OCI-LY7 (cell line): ENCODE results near the gene TARS3. TPM values are rescaled to one million over a fixed set of nuclear protein-coding genes. Genes with fewer than 3 reads are reported as not detected.

Experiments used
- BruUV-seq: library from RNA; stranded (reverse); fragments of 400-500 nt; replicated peaks from 2 replicates; lab custom pipeline; 2021; lab: Mats Ljungman, UMichigan
- CTCF ChIA-PET: fragments of 300-600 bp; sonication (Branson Sonifier 250); formaldehyde crosslinking; loops from one replicate; lab custom pipeline; 2022; ENCODE audit warnings: antibody characterized with exemption; ENCODE audit not compliant: unreplicated experiment; lab: Charles Lee
- POLR2A ChIA-PET: fragments of 300-600 bp; sonication (Branson Sonifier 250); formaldehyde crosslinking; loops from one replicate; lab custom pipeline; 2022; ENCODE audit warnings: antibody characterized with exemption; lab: Charles Lee
- DNase-seq: peaks from one replicate; pipeline ENCODE4 v3.0.0-alpha.2; 2015; ENCODE audit warnings: low spot score
- H2AFZ ChIP-seq: fragments of 200-600 bp; sonication (generic), shearing (Covaris generic); 2 replicates; pipeline ENCODE4 v1.6.1; 2014; ENCODE audit warnings: mild to moderate bottlenecking, antibody characterized with exemption, low read length, moderate library complexity
- H3K27ac ChIP-seq: fragments of 200-600 bp; sonication (generic); 2 replicates; pipeline ENCODE4 v1.5.1; 2014; ENCODE audit warnings: mixed run types, low read depth, mild to moderate bottlenecking, moderate library complexity, low read length, inconsistent platforms; ENCODE audit not compliant: poor library complexity, severe bottlenecking
- H3K36me3 ChIP-seq: fragments of 200-600 bp; sonication (generic); 2 replicates; pipeline ENCODE4 v1.6.1; 2014; ENCODE audit warnings: mild to moderate bottlenecking, antibody characterized with exemption, low read length, moderate library complexity, mixed read lengths; ENCODE audit not compliant: insufficient read depth
- H3K4me1 ChIP-seq: fragments of 200-600 bp; sonication (generic); 2 replicates; pipeline ENCODE4 v1.5.1; 2014; ENCODE audit warnings: mild to moderate bottlenecking, low read length; ENCODE audit not compliant: insufficient read depth, poor library complexity, severe bottlenecking
- H3K4me2 ChIP-seq: fragments of 200-600 bp; sonication (generic); 2 replicates; pipeline ENCODE4 v1.6.1; 2014; ENCODE audit warnings: mild to moderate bottlenecking, low read length
- H3K4me3 ChIP-seq: fragments of 200-600 bp; sonication (generic); 2 replicates; pipeline ENCODE4 v1.5.1; 2014; ENCODE audit warnings: mild to moderate bottlenecking, low read depth, low read length; ENCODE audit not compliant: poor library complexity, severe bottlenecking
- H3K79me2 ChIP-seq: fragments of 200-600 bp; sonication (generic); 2 replicates; pipeline ENCODE4 v1.6.1; 2016; ENCODE audit warnings: low read depth, mild to moderate bottlenecking, low read length, moderate library complexity, mixed read lengths; ENCODE audit not compliant: insufficient read depth
- H3K9me2 ChIP-seq: fragments of 200-600 bp; sonication (generic); 2 replicates; pipeline ENCODE4 v1.6.1; 2016; ENCODE audit warnings: mild to moderate bottlenecking, low read length, mixed read lengths; ENCODE audit not compliant: insufficient read depth
- H3K9me3 ChIP-seq: fragments of 200-600 bp; sonication (generic); 2 replicates; pipeline ENCODE4 v1.6.1; 2014; ENCODE audit warnings: mild to moderate bottlenecking, mixed run types, low read length, mixed read lengths
- H4K20me1 ChIP-seq: fragments of 200-600 bp; sonication (generic); 2 replicates; pipeline ENCODE4 v1.6.1; 2014; ENCODE audit warnings: mild to moderate bottlenecking, antibody characterized with exemption, low read length, moderate library complexity, mixed read lengths; ENCODE audit not compliant: insufficient read depth
- EZH2phosphoT487 ChIP-seq: fragments of 200-600 bp; sonication (generic); IDR thresholded peaks from 2 replicates; pipeline ENCODE4 v1.6.1; 2018; ENCODE audit warnings: low read depth, borderline replicate concordance, mild to moderate bottlenecking, mixed run types, antibody characterized with exemption, low read length, moderate library complexity, mixed read lengths
- intact Hi-C: fragments of 100-400 bp; cut with micrococcal nuclease; formaldehyde crosslinking; loops from one replicate; pipeline ENCODE4 v1.10.0; 2022; ENCODE audit not compliant: unreplicated experiment
- small RNA-seq: library from RNA; depleted of rRNA; stranded (forward); fragments of <200 nt; gene quantifications from one replicate; pipeline ENCODE3, GENCODE V24; 2014
- total RNA-seq, 2 experiments: library from RNA; depleted of rRNA in 1 of 2; stranded (reverse); fragments of >200 nt in 1 of 2; shearing (Covaris generic) in 1 of 2; gene quantifications; 2 replicates each; pipeline ENCODE4 v1.2.3, GENCODE V29; 2014 to 2022
- TF ChIP-seq, protein P1 (sequence below): fragments of 200-600 bp; sonication (generic); conservative IDR thresholded peaks from 2 replicates; pipeline ENCODE4 v1.5.1; 2014; ENCODE audit warnings: mild to moderate bottlenecking, antibody characterized with exemption, low read length, moderate library complexity, mixed read lengths

Gene TARS3
- total RNA-seq, 2 experiments from 2014 or later: 7.1 to 11.0 TPM

DNA sequence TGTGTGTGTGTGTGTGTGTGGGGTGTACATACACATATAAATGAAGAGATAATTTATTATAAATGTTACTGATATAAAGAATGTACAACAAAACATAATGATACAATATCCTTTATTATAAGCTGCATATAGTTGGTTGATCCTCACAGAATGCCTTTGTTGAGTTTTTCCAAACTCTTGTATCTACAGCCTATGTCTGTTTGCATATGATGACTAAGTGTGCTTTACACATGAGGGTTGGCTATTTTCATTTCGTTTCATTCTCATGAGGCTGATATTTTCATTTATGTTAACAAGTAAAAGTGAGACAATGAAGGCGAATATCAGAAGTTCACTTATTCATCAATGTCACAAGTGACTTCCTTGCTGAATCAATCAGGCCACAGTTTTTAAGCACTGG is 117.2 kb downstream of the TARS3 start:
- Histone ChIP-seq H2AFZ (no peak overlapping the region), H3K4me2 (no peak overlapping the region), H3K9me2 (no peaks in the 10 kb centered on the region), H3K4me3 (no peak overlapping the region), H3K4me1 (no peaks in the 10 kb centered on the region), H3K36me3 (no peaks in the 10 kb centered on the region), H3K79me2 (no peaks in the 10 kb centered on the region), H4K20me1 (no peaks in the 10 kb centered on the region), H3K27ac (no peak overlapping the region), H3K9me3 (no peaks in the 10 kb centered on the region)
- no peak for DNase-seq
- no TSS peak for BruUV-seq
- TF ChIP-seq, protein P1, sequence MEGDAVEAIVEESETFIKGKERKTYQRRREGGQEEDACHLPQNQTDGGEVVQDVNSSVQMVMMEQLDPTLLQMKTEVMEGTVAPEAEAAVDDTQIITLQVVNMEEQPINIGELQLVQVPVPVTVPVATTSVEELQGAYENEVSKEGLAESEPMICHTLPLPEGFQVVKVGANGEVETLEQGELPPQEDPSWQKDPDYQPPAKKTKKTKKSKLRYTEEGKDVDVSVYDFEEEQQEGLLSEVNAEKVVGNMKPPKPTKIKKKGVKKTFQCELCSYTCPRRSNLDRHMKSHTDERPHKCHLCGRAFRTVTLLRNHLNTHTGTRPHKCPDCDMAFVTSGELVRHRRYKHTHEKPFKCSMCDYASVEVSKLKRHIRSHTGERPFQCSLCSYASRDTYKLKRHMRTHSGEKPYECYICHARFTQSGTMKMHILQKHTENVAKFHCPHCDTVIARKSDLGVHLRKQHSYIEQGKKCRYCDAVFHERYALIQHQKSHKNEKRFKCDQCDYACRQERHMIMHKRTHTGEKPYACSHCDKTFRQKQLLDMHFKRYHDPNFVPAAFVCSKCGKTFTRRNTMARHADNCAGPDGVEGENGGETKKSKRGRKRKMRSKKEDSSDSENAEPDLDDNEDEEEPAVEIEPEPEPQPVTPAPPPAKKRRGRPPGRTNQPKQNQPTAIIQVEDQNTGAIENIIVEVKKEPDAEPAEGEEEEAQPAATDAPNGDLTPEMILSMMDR: no peak
- TF ChIP-seq EZH2phosphoT487: no peak
- POLR2A ChIA-PET: no interaction called here
- intact Hi-C loops: no loop called here
- CTCF ChIA-PET: no interaction called here

GRCh38 chr15:101604124-101604874 is 120.0 kb downstream of the TARS3 start:
- H3K79me2 ChIP-seq: no peaks in the 10 kb centered on the region
- TF ChIP-seq, protein P1: no peak
- no peak for TF ChIP-seq EZH2phosphoT487
- intact Hi-C loops: no loop called here
- H3K4me2 ChIP-seq: no peak overlapping the region
- no peaks in the 10 kb centered on the region for H3K9me3 ChIP-seq
- ChIA-PET POLR2A (no interaction called here), CTCF (no interaction called here)
- no peaks in the 10 kb centered on the region for H3K9me2 ChIP-seq
- H4K20me1 ChIP-seq: no peaks in the 10 kb centered on the region
- no peak overlapping the region for H3K27ac ChIP-seq
- no TSS peak for BruUV-seq
- no peaks in the 10 kb centered on the region for H3K36me3 ChIP-seq
- no peak overlapping the region for H3K4me3 ChIP-seq
- H3K4me1 ChIP-seq: no peaks in the 10 kb centered on the region
- no peak overlapping the region for H2AFZ ChIP-seq
- no peak for DNase-seq

Small RNA genes within 50 kb of the gene (small RNA-seq; reads per million reads assigned to genes)
- gene RN7SL209P: not detected
- gene RNU6-807P: not detected

Other genes starting within 250 kb of the TARS3 start
- gene PCSK6, start 234.8 kb downstream of the TARS3 start, total RNA-seq (2014; rRNA removed; shearing (Covaris generic)): not detected in 2 replicates
- 0.57 TPM in 1 of 2 replicates, not detected in the other for gene PCSK6, start 234.8 kb downstream of the TARS3 start, total RNA-seq (2022)
- 28.2 and 39.0 TPM in 2 replicates for gene TM2D3, start 72.1 kb downstream of the TARS3 start, total RNA-seq (2014; rRNA removed; shearing (Covaris generic))
- 33.6 and 40.5 TPM in 2 replicates for gene TM2D3, start 72.1 kb downstream of the TARS3 start, total RNA-seq (2022)
- not detected in 2 replicates for gene OR4F6, start 79.0 kb upstream of the TARS3 start, total RNA-seq (2014; rRNA removed; shearing (Covaris generic))
- gene OR4F6, start 79.0 kb upstream of the TARS3 start, total RNA-seq (2022): not detected in 2 replicates
- not detected in 2 replicates for gene OR4F15, start 87.7 kb upstream of the TARS3 start, total RNA-seq (2014; rRNA removed; shearing (Covaris generic))
- gene OR4F15, start 87.7 kb upstream of the TARS3 start, total RNA-seq (2022): not detected in 2 replicates